KOPT-K1 (cell line): Measurements from ENCODE around the gene IFNG.
"Not testable (repeated sequence)": the region's sequence is repeated elsewhere in the genome, so short reads cannot be mapped to it uniquely, and the experiment has no call there.

Source experiments
- H3K27ac ChIP-seq: fragments of 200-600 bp; sonication (generic); 2 replicates; pipeline ENCODE4 v1.5.1; 2016; ENCODE audit warnings: antibody characterized with exemption, mild to moderate bottlenecking, low read depth, low read length; ENCODE audit not compliant: poor library complexity, severe bottlenecking
- H3K36me3 ChIP-seq: fragments of 200-600 bp; sonication (generic); 2 replicates; pipeline ENCODE4 v1.5.1; 2017; ENCODE audit warnings: antibody characterized with exemption, mild to moderate bottlenecking, low read length, moderate library complexity; ENCODE audit not compliant: insufficient read depth
- H3K9me3 ChIP-seq: fragments of 200-600 bp; sonication (generic); 2 replicates; pipeline ENCODE4 v1.5.1; 2017; ENCODE audit warnings: antibody characterized with exemption, low read length, mild to moderate bottlenecking; ENCODE audit not compliant: insufficient read depth, poor library complexity, severe bottlenecking

The IFNG gene

GRCh38 chr12:68159681-68160304, at the start of gene IFNG:
TSS of gene IFNG (minus strand) at chr12:68159740. CDS start at chr12:68159615, 125 bp downstream.
- Histone ChIP-seq H3K36me3 (no peaks in the 10 kb centered on the region), H3K9me3 (no peaks in the 10 kb centered on the region), H3K27ac (no peak within 1 kb of the TSS)

GRCh38 chr12:68209048-68209728, 49.6 kb upstream of the IFNG start:
- not testable (repeated sequence) for H3K36me3 ChIP-seq, H3K9me3 ChIP-seq, H3K27ac ChIP-seq

GRCh38 chr12:68207276-68207675, 47.7 kb upstream of the IFNG start:
- H3K36me3 ChIP-seq, result no peaks in the 10 kb centered on the region
- no peaks in the 10 kb centered on the region for H3K9me3 ChIP-seq
- no peak overlapping the region for H3K27ac ChIP-seq

- no peaks in the 10 kb centered on the region for H3K36me3 ChIP-seq
- no peak overlapping the region for H3K27ac ChIP-seq
- no peaks in the 10 kb centered on the region for H3K9me3 ChIP-seq
Measured at GRCh38 chr12:68206446-68206845, 46.9 kb upstream of the IFNG start.

- Histone ChIP-seq H3K27ac (no peak overlapping the region), H3K36me3 (no peaks in the 10 kb centered on the region), H3K9me3 (no peaks in the 10 kb centered on the region)
Measured at GRCh38 chr12:68203460-68203875, 43.9 kb upstream of the IFNG start.

DNA sequence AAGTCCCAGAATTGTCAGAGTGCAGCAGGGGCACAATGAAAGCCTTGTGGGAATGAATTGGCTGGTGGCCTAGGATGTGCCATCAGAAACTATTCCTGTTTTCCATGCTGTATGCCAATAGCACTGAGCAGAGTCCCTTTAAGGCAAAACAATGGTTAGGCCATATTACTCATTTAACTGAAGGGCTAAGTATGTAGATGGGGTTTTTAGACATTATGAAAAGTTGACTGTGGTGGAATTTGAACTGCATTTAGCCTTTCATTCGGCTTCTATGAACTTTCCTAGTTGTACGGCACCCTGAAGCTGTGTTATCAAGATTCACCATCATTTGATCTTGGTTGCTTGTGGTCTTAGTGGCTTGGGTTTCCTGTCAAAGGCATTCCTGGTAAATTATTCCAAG, 41.3 kb upstream of the IFNG start:
- H3K36me3 ChIP-seq, result no peaks in the 10 kb centered on the region
- no peaks in the 10 kb centered on the region for H3K9me3 ChIP-seq
- H3K27ac ChIP-seq, result no peak overlapping the region

GRCh38 chr12:68199127-68199526, 39.6 kb upstream of the IFNG start:
- Histone ChIP-seq H3K36me3 (no peaks in the 10 kb centered on the region), H3K9me3 (no peaks in the 10 kb centered on the region), H3K27ac (no peak overlapping the region)

DNA sequence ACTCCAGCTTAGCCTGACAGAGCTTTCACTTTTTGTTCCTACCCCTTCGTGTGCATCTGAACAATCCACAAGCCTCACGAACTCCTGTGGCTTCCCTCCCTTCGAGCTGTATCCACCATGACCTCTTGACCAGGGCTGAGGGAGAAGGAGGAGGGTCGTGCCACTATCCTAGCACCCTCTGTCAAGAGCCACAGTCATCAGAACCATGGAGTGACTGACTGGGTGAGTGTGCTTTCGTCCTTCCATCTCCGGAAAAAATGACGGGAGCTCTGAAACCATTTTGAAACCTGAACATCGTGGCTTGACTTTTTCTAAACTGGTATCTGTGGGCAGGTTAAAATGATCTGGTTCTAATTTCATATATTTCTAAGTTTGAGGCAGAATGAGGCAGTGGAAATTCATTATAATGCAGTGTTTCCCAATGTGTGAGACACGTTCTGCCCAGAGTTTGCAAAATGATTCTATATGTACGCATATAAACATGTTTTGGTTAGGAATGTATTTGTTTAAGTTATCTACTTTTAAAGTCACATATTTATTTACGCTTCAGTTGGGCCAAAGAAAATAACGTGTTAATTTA, 39.1 kb upstream of the IFNG start:
- no peak overlapping the region for H3K27ac ChIP-seq
- no peaks in the 10 kb centered on the region for H3K36me3 ChIP-seq
- no peaks in the 10 kb centered on the region for H3K9me3 ChIP-seq

GRCh38 chr12:68190301-68190700, 30.8 kb upstream of the IFNG start:
- Histone ChIP-seq H3K9me3 (no peaks in the 10 kb centered on the region), H3K36me3 (no peaks in the 10 kb centered on the region), H3K27ac (no peak overlapping the region)

GRCh38 chr12:68189821-68190242, 30.3 kb upstream of the IFNG start:
- no peaks in the 10 kb centered on the region for H3K9me3 ChIP-seq
- no peak overlapping the region for H3K27ac ChIP-seq
- no peaks in the 10 kb centered on the region for H3K36me3 ChIP-seq

DNA sequence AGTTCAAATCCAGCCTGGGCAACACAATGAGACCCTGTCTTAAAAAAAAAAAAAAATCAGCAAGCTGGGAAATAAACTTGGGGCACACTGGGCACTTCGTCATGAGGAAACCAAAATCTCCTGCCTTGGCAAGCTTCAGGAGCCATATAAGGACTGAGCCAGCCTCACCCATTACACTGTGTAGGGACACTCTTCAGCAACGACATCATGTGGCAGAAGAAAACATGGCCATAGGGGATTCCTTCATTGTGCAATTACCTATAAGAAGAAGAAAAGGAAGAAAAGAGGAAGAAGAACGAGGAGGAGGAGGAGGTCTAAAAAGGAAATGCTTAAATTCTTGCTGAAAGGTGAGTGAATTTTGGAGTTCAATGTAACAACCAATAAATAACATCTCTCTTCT, 26.1 kb upstream of the IFNG start:
- H3K9me3 ChIP-seq, result no peaks in the 10 kb centered on the region
- H3K36me3 ChIP-seq, result no peaks in the 10 kb centered on the region
- H3K27ac ChIP-seq, result no peak overlapping the region

- no peaks in the 10 kb centered on the region for H3K9me3 ChIP-seq
- no peak overlapping the region for H3K27ac ChIP-seq
- H3K36me3 ChIP-seq, result no peaks in the 10 kb centered on the region
Measured at GRCh38 chr12:68180792-68181744, 21.5 kb upstream of the IFNG start.

- no peak overlapping the region for H3K27ac ChIP-seq
- H3K9me3 ChIP-seq, result no peaks in the 10 kb centered on the region
- H3K36me3 ChIP-seq, result no peaks in the 10 kb centered on the region
Measured at GRCh38 chr12:68178774-68179439, 19.4 kb upstream of the IFNG start.

GRCh38 chr12:68178184-68178583, 18.6 kb upstream of the IFNG start:
- no peaks in the 10 kb centered on the region for H3K36me3 ChIP-seq
- H3K27ac ChIP-seq, result no peak overlapping the region
- no peaks in the 10 kb centered on the region for H3K9me3 ChIP-seq
